LHCN-M2 (cell line): ENCODE data around the gene SUSD4. TPM values are rescaled to one million over a fixed set of nuclear protein-coding genes. Genes with fewer than 3 reads are reported as not detected.
A peak's percentile ranks its signal among the peaks of the same experiment; 100 is the strongest.
"Not testable (repeated sequence)": the region's sequence is repeated elsewhere in the genome, so short reads cannot be mapped to it uniquely, and the experiment has no call there.

ENCODE experiments used
- DNase-seq: peaks from one replicate; pipeline ENCODE4 v3.0.0-alpha.2; 2012; ENCODE audit warnings: low read depth
- polyA plus RNA-seq: library from polyadenylated mRNA; unstranded; fragments of >200 nt; gene quantifications from one replicate; pipeline ENCODE4 v1.2.1, GENCODE V29; 2012; ENCODE audit warnings: missing spikeins
- total RNA-seq: library from RNA; depleted of rRNA; stranded (reverse); fragments of >200 nt; gene quantifications from 2 replicates; pipeline ENCODE4 v1.2.3, GENCODE V29; 2014; rRNA removed

SUSD4 gene
- total RNA-seq: 0.92 and 3.8 TPM in 2 replicates
- 1.0 TPM for polyA plus RNA-seq

- no peak for DNase-seq
Measured at GRCh38 chr1:223363856-223364684, at the start of gene SUSD4. Gene SUSD4 (minus strand): TSS chr1:223364176. CDS start chr1:223363425, 751 bp downstream.

- DNase-seq: no peak
Measured at GRCh38 chr1:223413216-223413615, 49.2 kb upstream of the SUSD4 start.

- no peak for DNase-seq
Measured at GRCh38 chr1:223411710-223412109, 47.7 kb upstream of the SUSD4 start.

- DNase-seq: no peak
Measured at GRCh38 chr1:223411309-223411708, 47.3 kb upstream of the SUSD4 start.

GRCh38 chr1:223410036-223410435 lies 46.1 kb upstream of the SUSD4 start:
- DNase-seq: no peak

- no peak for DNase-seq
Measured at GRCh38 chr1:223405507-223405906, 41.5 kb upstream of the SUSD4 start.

GRCh38 chr1:223403184-223403815 lies 39.3 kb upstream of the SUSD4 start:
- DNase-seq: no peak

GRCh38 chr1:223402790-223403142 lies 38.8 kb upstream of the SUSD4 start:
- no peak for DNase-seq

GRCh38 chr1:223401873-223402789 lies 38.2 kb upstream of the SUSD4 start:
- peak; percentile 49 for DNase-seq

GRCh38 chr1:223399393-223399792 lies 35.4 kb upstream of the SUSD4 start:
- DNase-seq: not testable (repeated sequence)

- DNase-seq: no peak
Measured at GRCh38 chr1:223394706-223395105, 30.7 kb upstream of the SUSD4 start.

- DNase-seq: no peak
Measured at GRCh38 chr1:223394242-223394641, 30.3 kb upstream of the SUSD4 start.

- DNase-seq: no peak
Measured at GRCh38 chr1:223393275-223394214, 29.6 kb upstream of the SUSD4 start, which contains the start of gene CCDC185. Gene CCDC185 (plus strand): TSS chr1:223393415. CDS start chr1:223393476, 61 bp downstream.

GRCh38 chr1:223390618-223391017 lies 26.6 kb upstream of the SUSD4 start:
- DNase-seq: no peak

- DNase-seq: no peak
Measured at GRCh38 chr1:223386013-223386412, 22.0 kb upstream of the SUSD4 start.

- no peak for DNase-seq
Measured at GRCh38 chr1:223378754-223379153, 14.8 kb upstream of the SUSD4 start.

- DNase-seq: no peak
Measured at GRCh38 chr1:223374064-223374610, 10.2 kb upstream of the SUSD4 start.

GRCh38 chr1:223364685-223365382 lies 858 bp upstream of the SUSD4 start:
- DNase-seq: no peak

GRCh38 chr1:223363057-223363855 lies 720 bp downstream of the SUSD4 start:
- DNase-seq: peak; percentile 69
